G401 (cell line): ENCODE measurements around the gene DEFB128. TPM values are rescaled to one million over a fixed set of nuclear protein-coding genes. Genes with fewer than 3 reads are reported as not detected.
A peak's percentile ranks its signal among the peaks of the same experiment; 100 is the strongest.

ENCODE experiments used
- DNase-seq: peaks from one replicate; pipeline ENCODE4 v3.0.0-alpha.2; 2015; ENCODE audit warnings: low spot score
- in situ Hi-C: cut with HindIII; loops from 2 replicates; pipeline ENCODE4 v1.10.0; 2016; ENCODE audit warnings: low sequenced_read_pairs, mixed read lengths
- total RNA-seq: library from RNA; depleted of rRNA; stranded (reverse); fragments of >200 nt; shearing (Covaris generic); gene quantifications from 2 replicates; pipeline ENCODE4 v1.2.3, GENCODE V29; 2014; rRNA removed

Gene DEFB128
- total RNA-seq, 1 experiment from 2014 or later = not detected

DNA sequence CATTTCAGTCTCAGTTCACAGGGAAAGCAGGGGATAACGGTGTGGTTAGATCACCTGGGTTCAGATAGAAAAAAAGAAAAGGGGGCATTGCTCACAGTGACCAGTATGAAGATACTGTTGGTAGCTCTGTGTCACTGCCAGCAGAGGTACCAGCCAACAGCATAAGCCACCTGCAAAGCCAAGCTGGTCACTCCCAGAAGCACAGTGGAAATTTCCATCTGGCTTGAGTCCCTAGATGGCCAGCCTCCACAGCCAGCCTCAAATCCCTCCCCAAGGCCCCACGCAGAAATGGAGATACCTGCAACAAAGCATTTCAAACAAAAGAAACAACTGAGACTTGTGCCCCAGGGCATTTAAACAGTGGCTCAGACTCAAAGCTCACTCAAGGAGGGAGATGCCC lies 20.6 kb downstream of the DEFB128 start:
- in situ Hi-C loops = no loop called here

DNA sequence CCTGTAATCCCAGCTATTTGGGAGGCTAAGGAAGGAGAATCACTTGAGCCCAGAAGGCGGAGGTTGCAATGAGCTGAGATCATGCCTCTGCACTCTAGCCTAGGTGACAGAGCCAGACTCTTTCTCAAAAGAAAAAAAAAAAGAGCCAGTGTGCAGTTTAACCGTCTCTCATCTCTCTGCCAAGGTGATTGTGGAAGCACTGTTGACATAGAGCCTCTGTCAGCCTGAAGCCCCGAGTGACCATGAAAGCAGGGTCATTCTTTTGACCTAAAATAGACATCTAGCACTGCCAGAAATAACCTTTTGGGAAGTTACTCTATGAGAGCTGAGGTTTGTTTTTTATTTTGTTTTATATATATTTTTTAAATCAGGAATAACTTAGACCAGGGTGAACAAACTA lies 24.9 kb downstream of the DEFB128 start:
- in situ Hi-C loops = no loop called here
- DNase-seq = no peak

More for the DNA sequence above, 20.6 kb downstream of the DEFB128 start:
- DNase-seq = peak; percentile 88

DNA sequence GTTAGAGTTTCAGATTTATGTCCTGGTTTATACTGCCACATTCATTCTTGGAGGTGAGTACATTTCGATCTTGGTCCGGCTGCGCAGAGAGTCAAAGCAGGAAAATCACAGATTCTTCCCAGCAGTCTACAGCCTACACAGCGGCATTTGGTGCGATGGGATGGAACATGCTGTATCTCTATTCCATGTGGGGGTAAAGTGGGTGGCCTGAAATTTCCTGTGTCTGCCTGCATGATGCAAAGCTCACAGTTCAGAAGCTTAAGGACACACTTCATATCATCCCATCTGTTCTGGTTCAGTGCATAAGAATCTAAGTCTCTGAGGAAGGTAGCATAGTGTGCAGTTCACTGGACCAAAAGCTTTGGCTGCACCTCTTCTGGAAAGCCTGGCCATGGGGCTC lies 32.4 kb downstream of the DEFB128 start, which contains the start of gene DEFB127:
DEFB127 (plus strand) TSS at position 301 of the 400 bp plus-strand sequence; CDS start at position 392, 91 bp downstream.
- in situ Hi-C loops = no loop called here

DNA sequence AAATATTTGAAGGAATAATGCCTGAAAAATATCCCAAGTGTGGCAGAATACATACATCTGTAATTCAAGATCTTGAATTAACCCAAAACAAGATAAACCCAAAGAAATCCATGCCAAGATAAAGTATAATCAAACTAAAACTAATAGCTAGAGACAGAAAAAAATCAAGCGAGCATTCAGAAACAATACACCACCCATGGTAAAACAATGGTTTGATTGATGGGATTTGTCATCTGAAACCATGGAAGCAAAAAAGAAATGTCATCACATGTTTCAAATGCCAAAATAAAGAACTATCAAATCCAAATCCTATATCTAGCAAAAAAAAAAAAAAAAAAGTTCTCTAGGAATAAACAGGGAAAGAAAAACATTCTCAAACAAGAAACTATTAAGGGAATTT lies 37.4 kb downstream of the DEFB128 start:
- DNase-seq = no peak
- in situ Hi-C loops = no loop called here

More for the DNA sequence above, 32.4 kb downstream of the DEFB128 start, which contains the start of gene DEFB127:
- DNase-seq = no peak

DNA sequence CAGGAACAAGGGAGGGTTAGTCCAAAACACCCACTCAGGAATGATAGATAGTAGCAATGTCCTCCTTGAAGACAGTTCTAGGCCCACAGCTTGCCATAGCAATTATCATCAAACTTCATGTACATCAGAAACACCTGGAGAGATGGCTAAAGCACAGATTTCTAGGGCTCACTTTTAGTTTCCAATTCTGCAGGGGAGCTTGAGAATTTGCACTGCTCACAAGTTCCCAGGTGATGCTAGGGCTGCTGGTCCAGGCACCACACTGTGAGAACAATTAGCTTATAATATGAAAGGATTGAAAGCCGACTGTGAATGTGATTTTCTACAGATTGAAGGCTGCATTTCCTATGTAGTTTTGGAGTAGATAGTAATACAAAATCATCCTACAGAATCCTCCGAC lies 43.6 kb downstream of the DEFB128 start:
- in situ Hi-C loops = no loop called here
- no peak for DNase-seq

DNA sequence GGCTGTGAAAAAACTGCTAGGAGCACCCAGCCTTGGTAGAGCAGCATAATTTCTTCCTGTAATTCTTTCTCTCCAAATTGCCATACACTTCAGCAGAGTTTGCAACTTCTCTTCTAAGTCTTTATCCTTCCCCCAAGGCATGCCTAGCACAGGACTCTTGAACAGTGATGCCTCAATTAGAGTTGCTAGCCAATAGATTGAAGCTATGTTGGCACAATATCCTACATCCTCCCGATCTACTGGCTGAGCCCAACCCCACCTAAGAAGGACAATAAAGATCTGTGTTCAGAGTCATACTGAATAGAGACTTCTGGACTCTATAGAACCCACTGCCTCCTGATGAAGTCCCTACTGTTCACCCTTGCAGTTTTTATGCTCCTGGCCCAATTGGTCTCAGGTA lies 47.2 kb downstream of the DEFB128 start, which contains the start of gene DEFB126:
DEFB126 (plus strand) TSS at position 301 of the 400 bp plus-strand sequence; CDS start at position 340, 39 bp downstream.
- DNase-seq = no peak
- in situ Hi-C loops = no loop called here

Other genes with a start within 250 kb of the DEFB128 start
- gene DEFB125, start 102.0 kb downstream of the DEFB128 start, total RNA-seq = not detected in 2 replicates
- not detected in 2 replicates for gene DEFB126, start 47.1 kb downstream of the DEFB128 start, total RNA-seq
- not detected in 2 replicates for gene DEFB127, start 32.3 kb downstream of the DEFB128 start, total RNA-seq
- gene DEFB129, start 37.5 kb upstream of the DEFB128 start, total RNA-seq = not detected in 2 replicates
- gene DEFB132, start 68.0 kb upstream of the DEFB128 start, total RNA-seq = not detected in 2 replicates
- gene C20orf96, start 101.0 kb upstream of the DEFB128 start, total RNA-seq = 1.0 and 4.5 TPM in 2 replicates
- gene ZCCHC3, start 107.9 kb upstream of the DEFB128 start, total RNA-seq = 74.3 and 75.1 TPM in 2 replicates
- 9.6 and 12.4 TPM in 2 replicates for gene SOX12, start 135.8 kb upstream of the DEFB128 start, total RNA-seq
- 65.9 and 70.0 TPM in 2 replicates for gene NRSN2, start 157.4 kb upstream of the DEFB128 start, total RNA-seq
- 12.9 and 15.6 TPM in 2 replicates for gene TRIB3, start 191.0 kb upstream of the DEFB128 start, total RNA-seq
- 52.4 and 58.5 TPM in 2 replicates for gene RBCK1, start 218.6 kb upstream of the DEFB128 start, total RNA-seq